Measurements from ENCODE around the gene KLK4. TPM values are rescaled to one million over a fixed set of nuclear protein-coding genes. Genes with fewer than 3 reads are reported as not detected.

KLK4 gene
- total and polyA plus RNA-seq, 11 donors: not detected

GRCh38 chr19:50909240-50910070 is 1.7 kb downstream of the KLK4 start:
- intact Hi-C loops (cut with DNase I): loop anchor here in 1 of 10 donors (10.0 kb wide), 1 partner anchor 375 kb away; no protein-coding TSS in a partner anchor
- Histone ChIP-seq H3K9me3 (no peaks in the 10 kb centered on the region), H3K27me3 (peaks cover 18 to 82% (median 63%) of the 10 kb centered on the region in 9 donors), H3K27ac (no peak overlapping the region), H3K4me3 (no peak overlapping the region), H3K36me3 (no peaks in the 10 kb centered on the region), H3K4me1 (peaks cover 0 to 7% (median 0%) of the 10 kb centered on the region in 12 donors)
- TF ChIP-seq CTCF (IDR thresholded peaks at IDR 0.05) (no peak), POLR2A (IDR thresholded peaks at IDR 0.05) (no peak)
- WGBS, 4 donors: 2 to 7% (median 4%) methylated on average over 14 to 36 of the region's 36 CpGs
- DNase-seq (no peak), ATAC-seq (peak in 2 of 4 donors; percentile 42 to 50)

- Histone ChIP-seq H3K36me3 (no peaks in the 10 kb centered on the region), H3K4me3 (no peak overlapping the region), H3K9me3 (no peaks in the 10 kb centered on the region), H3K4me1 (peaks cover 0 to 7% (median 0%) of the 10 kb centered on the region in 12 donors), H3K27me3 (peaks cover 18 to 90% (median 63%) of the 10 kb centered on the region in 9 donors), H3K27ac (no peak overlapping the region)
- no peak for TF ChIP-seq POLR2A (IDR thresholded peaks at IDR 0.05)
- no peak for TF ChIP-seq CTCF (IDR thresholded peaks at IDR 0.05)
- intact Hi-C loops (cut with DNase I): no loop called here
- ATAC-seq (no peak), DNase-seq (no peak)
- 55 to 67% (median 57%) methylated on average over 20 to 25 of the region's 25 CpGs for WGBS, 4 donors
Observed at GRCh38 chr19:50908336-50908735, 2.9 kb downstream of the KLK4 start.

GRCh38 chr19:50906217-50906616 is 5.0 kb downstream of the KLK4 start:
- H3K4me3 ChIP-seq: no peak overlapping the region
- peak in 1 of 5 donors; percentile 32 for DNase-seq
- WGBS, 4 donors: 9 to 16% (median 13%) methylated on average over 5 of the region's 5 CpGs
- no peaks in the 10 kb centered on the region for H3K9me3 ChIP-seq
- peak in 7 of 12 donors; percentile 8 to 28 (median 26) for TF ChIP-seq CTCF (IDR thresholded peaks at IDR 0.05)
- no peak for TF ChIP-seq POLR2A (IDR thresholded peaks at IDR 0.05)
- peaks cover 16 to 69% (median 49%) of the 10 kb centered on the region in 9 donors for H3K27me3 ChIP-seq
- no peak for ATAC-seq
- no peaks in the 10 kb centered on the region for H3K36me3 ChIP-seq
- peaks cover 0 to 7% (median 0%) of the 10 kb centered on the region in 12 donors for H3K4me1 ChIP-seq
- intact Hi-C loops (cut with DNase I): no loop called here
- H3K27ac ChIP-seq: no peak overlapping the region

GRCh38 chr19:50902640-50903039 is 8.6 kb downstream of the KLK4 start:
- peaks cover 0 to 41% (median 19%) of the 10 kb centered on the region in 9 donors for H3K27me3 ChIP-seq

More at GRCh38 chr19:50902640-50903039, 8.6 kb downstream of the KLK4 start:
- no peaks in the 10 kb centered on the region for H3K9me3 ChIP-seq
- H3K27ac ChIP-seq: no peak overlapping the region
- 50 to 72% (median 64%) methylated on average over 3 to 4 of the region's 4 CpGs for WGBS, 4 donors
- DNase-seq (no peak), ATAC-seq (no peak)
- intact Hi-C loops (cut with DNase I): no loop called here
- H3K36me3 ChIP-seq: no peaks in the 10 kb centered on the region
- TF ChIP-seq POLR2A (IDR thresholded peaks at IDR 0.05): no peak
- no peak for TF ChIP-seq CTCF (IDR thresholded peaks at IDR 0.05)
- no peak overlapping the region for H3K4me3 ChIP-seq
- H3K4me1 ChIP-seq: no peaks in the 10 kb centered on the region

All from heart left ventricle (tissue), 16 donors.